Measurements from ENCODE around the gene KCNA2.

DNA sequence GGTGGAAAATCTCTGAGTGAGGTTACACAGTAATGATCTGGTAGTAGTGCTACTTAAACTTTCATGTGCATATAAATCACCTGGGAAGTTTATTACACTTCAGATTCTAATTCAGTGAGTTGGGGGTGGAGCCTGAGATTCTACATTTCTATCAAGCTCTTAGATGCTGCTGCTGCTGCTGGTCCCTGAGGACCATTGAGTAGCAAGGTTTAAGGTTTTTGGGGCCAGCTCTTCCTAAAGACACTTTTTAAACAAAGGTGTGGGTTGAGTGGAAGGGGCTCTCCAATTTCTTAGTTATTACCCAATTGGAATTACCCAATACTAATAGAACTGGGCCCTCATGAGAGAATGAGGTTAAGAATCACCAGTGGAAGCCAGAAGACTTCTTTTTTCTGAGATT, 39.1 kb upstream of the KCNA2 start:
- TF ChIP-seq, protein P1, sequence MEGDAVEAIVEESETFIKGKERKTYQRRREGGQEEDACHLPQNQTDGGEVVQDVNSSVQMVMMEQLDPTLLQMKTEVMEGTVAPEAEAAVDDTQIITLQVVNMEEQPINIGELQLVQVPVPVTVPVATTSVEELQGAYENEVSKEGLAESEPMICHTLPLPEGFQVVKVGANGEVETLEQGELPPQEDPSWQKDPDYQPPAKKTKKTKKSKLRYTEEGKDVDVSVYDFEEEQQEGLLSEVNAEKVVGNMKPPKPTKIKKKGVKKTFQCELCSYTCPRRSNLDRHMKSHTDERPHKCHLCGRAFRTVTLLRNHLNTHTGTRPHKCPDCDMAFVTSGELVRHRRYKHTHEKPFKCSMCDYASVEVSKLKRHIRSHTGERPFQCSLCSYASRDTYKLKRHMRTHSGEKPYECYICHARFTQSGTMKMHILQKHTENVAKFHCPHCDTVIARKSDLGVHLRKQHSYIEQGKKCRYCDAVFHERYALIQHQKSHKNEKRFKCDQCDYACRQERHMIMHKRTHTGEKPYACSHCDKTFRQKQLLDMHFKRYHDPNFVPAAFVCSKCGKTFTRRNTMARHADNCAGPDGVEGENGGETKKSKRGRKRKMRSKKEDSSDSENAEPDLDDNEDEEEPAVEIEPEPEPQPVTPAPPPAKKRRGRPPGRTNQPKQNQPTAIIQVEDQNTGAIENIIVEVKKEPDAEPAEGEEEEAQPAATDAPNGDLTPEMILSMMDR (IDR thresholded peaks at IDR 0.05), result no peak
- TF ChIP-seq EZH2 (IDR thresholded peaks at IDR 0.05) (no peak), EZH2phosphoT487 (IDR thresholded peaks at IDR 0.05) (no peak)

Data from neural progenitor cell (in vitro differentiated cells).